Glomerular visceral epithelial cell (primary cell): ENCODE data around the gene CEP89.
"Not testable (repeated sequence)": the region's sequence is repeated elsewhere in the genome, so short reads cannot be mapped to it uniquely, and the experiment has no call there.

Experiments
- DNase-seq: peaks from one replicate; pipeline ENCODE4 v3.0.0-alpha.2; 2016; ENCODE audit errors: extremely low spot score

CEP89 gene

DNA sequence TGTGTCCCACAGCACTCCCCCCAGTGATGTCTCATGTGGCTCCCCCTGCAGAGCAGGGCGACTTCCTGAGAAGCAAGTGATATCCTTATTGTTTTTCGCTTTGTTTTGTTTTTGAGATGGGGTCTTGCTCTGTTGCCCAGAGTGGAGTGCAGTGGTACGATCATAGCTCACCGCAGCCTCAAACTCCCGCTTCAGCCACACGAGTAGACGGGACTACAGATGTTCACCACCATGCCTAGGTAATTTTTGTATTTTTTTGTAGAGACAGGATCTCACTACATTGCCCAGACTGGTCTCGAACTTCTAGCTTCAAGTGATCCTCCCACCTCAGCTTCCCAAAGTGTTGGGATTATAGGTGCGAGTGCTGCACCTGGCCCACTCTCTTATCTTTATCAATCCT is 5.0 kb downstream of the CEP89 start:
- DNase-seq, result no peak

DNA sequence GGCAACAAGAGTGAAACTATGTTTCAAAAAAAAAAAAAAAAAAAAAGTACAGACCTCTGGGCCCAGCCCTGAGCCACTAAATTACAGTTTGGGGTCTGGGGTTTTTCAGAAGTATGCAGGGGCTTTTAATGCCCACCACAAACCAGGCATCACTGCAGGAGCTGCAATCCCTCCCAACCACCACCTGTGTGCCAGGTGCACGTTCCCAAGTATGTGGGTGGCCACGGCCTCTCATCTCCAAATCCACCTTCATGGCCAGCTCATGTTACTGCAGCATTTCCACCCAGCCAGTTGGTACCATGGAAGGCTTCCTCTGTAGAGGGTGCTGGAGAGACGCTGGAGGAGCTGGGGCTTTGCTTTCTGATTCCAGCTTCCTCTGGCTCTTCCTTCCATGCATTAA is 26.5 kb downstream of the CEP89 start:
- no peak for DNase-seq

DNA sequence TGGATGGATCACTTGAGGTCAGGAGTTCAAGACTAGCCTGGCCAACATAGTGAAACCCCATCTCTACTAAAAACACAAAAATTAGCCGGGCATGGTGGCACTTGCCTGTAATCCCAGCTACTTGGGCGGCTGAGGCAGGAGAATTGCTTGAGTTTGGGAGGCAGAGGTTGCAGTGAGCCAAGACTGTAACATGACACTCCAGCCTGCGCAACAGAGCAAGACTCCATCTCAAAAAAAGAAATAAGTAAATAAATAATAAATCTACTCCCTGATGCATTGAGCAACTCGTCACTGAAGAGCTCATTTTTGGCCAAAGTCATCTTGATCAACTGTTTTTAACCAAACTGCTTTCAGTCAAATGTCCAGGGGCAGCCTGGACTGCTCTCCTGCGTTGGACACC is 30.5 kb downstream of the CEP89 start:
- not testable (repeated sequence) for DNase-seq

GRCh38 chr19:32936065-32936464 is 35.7 kb downstream of the CEP89 start:
- no peak for DNase-seq

DNA sequence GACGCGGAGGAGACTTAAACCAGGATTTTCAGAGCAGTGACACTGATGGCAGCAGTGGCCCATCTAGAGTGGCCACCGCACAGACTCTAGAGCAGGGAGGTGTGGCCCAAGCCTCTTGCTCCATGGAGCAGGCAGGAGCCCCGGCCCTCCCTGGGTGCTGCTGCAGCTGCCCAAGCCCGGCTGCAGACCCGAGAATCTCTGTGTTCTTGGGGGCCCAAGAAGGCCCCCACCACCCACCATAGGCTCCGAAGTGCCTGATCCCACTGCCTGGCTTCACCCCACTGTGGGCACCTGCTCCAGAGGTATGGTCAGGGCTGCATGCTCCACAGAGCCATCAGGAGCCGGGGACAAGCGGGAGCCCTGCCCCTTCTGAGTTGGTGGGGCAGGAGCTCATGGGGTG is 36.1 kb downstream of the CEP89 start:
- no peak for DNase-seq

GRCh38 chr19:32933571-32933970 is 38.2 kb downstream of the CEP89 start:
- DNase-seq, result no peak

GRCh38 chr19:32930567-32930966 is 41.2 kb downstream of the CEP89 start:
- DNase-seq, result no peak

DNA sequence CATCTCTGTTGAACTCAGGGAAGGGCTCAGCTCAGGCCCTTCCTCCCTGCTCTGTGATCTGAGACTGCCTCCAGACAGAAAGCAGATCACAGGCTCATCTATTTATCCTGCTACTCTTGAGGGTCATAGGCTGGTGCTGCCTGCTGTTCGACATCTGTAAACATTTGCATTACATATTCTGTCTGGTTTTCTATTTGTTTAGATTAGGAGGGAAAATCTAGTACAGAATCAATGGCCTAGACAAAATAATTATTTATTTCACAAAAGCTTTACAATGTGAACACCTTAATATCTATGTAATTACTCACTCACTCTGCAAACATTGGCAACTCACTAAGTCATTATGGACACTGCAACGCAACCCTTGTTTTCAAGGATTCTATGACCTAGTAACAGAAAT is 43.0 kb downstream of the CEP89 start:
- no peak for DNase-seq

- no peak for DNase-seq
Observed at GRCh38 chr19:32924200-32924599, 47.6 kb downstream of the CEP89 start.

- DNase-seq, result no peak
Observed at GRCh38 chr19:32921624-32922023, 50.1 kb downstream of the CEP89 start.

DNA sequence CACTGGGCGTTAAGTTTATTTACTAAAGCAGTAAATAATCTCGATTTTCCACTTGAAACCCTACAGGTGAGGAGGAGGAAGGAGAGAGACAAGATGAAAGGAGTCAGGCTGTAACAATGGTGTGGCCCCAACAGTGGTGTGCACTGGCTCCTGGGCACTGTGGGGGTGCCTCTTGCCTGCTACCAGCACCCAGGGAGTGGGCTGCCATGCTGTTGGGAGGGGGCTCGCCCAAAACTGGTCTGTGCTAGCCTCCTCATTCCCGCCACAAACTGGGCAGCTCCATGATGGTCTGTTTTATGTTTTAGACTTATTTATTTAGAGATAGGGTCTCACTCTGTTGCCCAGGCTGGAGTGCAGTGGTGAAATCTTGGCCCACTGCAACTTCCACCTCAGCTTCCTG is 52.4 kb downstream of the CEP89 start:
- no peak for DNase-seq

DNA sequence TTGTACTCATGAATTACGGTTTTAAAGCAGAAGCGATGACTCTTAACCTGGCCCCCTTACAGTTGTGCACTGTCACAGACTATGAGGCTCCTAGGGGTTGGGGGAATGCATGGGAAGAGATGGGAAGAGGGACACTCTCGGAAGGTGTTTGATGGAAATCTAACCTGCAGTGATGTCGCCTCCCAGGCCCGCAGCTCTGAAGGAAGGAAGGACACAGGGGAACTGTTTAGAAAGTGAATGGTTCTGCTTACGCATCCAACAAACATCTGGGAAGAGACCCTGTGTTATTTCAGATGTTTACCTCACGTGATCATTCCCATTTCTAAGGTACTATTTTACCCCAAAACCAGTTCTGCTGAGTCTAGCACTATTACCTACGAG is 54.2 kb downstream of the CEP89 start:
- DNase-seq, result no peak

DNA sequence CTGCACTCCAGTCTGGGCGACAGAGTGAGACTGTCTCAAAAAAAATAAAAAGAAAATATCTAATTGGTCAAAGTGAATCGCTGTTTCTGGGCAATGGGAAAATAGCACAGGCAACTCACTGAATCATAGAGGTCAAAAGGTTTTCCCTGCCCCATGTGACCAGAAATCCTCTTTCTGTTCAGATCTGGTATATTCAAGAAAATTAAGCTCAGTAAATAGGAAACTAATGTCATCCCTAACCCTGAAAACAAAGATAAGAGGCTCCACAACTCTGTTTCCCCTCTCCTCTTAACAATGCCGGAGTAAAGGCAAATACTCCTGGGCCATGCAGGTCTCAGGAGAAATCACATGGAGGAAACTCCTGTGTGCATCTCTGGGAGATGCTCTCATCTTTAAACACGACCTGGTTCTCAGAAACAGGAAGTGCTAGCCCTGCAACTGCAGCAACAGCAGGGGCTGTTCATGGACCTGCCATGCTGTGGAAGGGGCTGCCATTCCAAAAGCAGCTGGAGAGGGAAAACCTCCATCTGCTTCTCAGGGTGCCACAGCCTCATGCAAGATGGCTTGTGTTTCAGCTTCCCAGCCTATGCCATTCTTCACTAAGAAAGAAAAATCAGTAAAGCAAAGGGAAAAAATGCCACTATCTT is 54.7 kb downstream of the CEP89 start:
- DNase-seq, result no peak

DNA sequence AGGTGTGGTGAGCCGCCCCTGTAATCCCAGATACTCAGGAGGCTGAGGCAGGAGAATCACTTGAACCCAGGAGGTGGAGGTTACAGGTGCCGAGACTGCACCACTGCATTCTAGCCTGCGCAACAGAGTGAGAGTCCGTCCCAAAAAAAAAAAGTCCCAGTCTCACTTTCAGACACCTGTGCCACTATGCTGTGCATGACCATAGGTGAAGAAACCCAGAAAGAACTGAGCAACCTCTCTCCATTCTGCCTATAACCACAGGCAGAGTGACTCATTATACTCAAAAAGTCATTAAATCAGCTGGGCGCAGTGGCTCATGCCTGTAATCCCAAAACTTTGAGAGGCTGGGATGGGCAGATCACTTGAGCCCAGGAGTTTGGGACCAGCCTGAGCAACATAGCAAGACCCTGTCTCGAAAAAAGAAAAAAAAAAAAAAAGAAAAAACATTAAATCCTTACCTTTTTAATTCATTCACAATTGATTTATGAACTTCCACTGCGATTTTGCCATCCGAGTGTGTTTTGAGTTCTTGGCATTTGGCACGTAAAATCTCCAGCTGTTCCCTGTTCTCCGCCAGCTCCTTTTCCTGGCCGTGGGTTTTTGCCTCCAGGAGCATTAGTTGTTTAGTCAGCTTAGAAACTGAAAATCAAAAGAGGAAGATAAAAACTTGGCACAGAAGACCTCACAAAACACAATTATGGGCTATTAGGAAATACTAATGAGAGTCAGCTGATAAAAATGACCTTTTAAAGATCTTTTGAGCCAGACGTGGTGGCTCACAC is 56.7 kb downstream of the CEP89 start:
- no peak for DNase-seq

- no peak for DNase-seq
Observed at GRCh38 chr19:32911467-32911866, 60.3 kb downstream of the CEP89 start.

DNA sequence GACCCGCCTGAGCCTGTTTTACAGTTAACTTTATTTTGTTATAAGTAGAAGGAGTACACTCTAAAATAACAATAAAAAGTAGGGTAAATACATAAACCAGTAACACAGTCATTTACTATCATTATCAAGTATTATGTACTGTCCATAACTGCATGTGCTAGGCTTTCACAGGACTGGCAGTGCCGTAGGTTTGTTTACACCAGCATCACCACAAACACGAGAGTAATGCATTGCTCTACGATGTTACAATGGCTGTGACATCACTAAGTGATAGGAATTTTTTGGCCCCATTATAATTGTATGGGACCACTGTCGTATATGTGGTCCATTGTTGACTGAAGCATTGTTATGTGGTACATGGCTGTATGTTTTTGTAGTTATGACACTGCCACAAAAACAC is 60.9 kb downstream of the CEP89 start:
- no peak for DNase-seq

DNA sequence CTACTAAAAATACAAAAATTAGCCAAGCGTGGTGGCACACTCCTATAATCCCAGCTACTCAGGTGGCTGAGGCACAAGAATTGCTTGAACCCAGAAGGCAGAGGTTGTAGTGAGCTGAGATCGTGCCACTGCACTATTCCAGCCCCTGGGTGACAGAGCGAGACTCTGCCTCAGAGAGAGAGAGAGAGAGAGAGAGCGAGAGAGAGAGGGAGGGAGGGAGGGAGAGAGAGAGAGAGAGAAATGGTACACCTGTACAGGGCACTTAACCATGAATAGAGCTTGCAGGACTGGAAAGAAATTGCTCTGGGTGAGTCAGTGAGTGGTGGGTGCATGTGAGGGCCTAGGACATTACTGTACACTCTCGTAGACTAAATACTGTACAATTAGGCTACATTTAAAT is 61.7 kb downstream of the CEP89 start:
- no peak for DNase-seq

GRCh38 chr19:32909257-32909656 is 62.5 kb downstream of the CEP89 start:
- DNase-seq, result no peak

- no peak for DNase-seq
Observed at GRCh38 chr19:32908641-32909190, 63.0 kb downstream of the CEP89 start.

DNA sequence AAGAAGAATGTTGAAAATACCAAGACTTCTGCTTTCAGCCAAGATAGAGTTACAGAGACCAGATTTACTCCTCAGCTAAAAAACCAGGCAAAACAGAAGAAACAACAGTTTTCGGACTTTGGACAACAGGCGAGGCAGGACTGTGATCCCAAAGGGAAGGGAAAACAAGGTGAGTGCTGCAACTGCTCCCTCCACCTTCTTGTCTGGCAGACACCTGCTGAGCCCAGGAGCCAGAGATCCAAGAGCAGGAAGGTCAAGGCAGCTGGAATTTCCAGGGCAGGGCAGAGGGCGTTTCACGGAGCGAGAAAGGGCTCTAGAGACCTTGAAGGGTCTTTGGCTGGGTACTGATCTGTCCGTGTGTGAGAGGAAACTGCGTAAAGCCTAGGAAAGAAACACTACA is 69.3 kb downstream of the CEP89 start:
- no peak for DNase-seq

DNA sequence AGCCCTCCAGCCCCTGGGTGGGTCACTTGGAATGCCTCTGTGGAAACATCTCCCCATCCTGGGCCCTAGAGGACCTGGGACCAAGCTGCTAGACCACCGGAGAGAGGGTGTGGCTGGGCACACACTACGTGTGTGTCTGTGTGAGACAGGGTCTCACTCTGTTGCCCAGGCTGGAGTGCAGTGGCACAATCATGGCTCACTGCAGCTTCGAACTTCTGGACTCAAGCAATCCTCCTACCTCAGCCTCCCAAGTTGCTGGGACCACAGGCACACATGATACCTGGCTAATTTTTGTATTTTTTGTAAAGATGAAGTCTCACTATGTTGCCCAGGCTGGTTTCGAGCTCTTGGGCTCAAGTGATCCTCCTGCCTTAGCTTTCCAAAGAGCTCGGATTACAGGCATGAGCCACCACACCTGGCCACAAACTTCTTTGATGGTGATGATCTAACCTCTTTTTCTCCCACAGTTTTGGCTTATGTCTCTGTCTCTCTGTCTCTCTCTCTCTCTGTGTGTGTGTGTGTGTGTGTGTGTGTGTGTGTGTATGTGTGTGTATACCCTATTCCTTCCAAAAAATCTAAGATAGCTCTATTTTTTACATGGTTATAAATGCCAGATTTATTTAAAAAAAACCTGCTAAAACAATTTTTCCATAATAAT is 70.1 kb downstream of the CEP89 start:
- no peak for DNase-seq

GRCh38 chr19:32896516-32897214 is 75.1 kb downstream of the CEP89 start:
- no peak for DNase-seq
